ENCODE data around the gene PRKCH.

The PRKCH gene

GRCh38 chr14:61536661-61537562, 215.5 kb downstream of the PRKCH start:
- TF ChIP-seq, protein P1, sequence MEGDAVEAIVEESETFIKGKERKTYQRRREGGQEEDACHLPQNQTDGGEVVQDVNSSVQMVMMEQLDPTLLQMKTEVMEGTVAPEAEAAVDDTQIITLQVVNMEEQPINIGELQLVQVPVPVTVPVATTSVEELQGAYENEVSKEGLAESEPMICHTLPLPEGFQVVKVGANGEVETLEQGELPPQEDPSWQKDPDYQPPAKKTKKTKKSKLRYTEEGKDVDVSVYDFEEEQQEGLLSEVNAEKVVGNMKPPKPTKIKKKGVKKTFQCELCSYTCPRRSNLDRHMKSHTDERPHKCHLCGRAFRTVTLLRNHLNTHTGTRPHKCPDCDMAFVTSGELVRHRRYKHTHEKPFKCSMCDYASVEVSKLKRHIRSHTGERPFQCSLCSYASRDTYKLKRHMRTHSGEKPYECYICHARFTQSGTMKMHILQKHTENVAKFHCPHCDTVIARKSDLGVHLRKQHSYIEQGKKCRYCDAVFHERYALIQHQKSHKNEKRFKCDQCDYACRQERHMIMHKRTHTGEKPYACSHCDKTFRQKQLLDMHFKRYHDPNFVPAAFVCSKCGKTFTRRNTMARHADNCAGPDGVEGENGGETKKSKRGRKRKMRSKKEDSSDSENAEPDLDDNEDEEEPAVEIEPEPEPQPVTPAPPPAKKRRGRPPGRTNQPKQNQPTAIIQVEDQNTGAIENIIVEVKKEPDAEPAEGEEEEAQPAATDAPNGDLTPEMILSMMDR (IDR thresholded peaks at IDR 0.05; ENCODE audit: low read depth, low read length): no peak
- no peak for DNase-seq (ENCODE audit: extremely low read depth, low read depth)

DNA sequence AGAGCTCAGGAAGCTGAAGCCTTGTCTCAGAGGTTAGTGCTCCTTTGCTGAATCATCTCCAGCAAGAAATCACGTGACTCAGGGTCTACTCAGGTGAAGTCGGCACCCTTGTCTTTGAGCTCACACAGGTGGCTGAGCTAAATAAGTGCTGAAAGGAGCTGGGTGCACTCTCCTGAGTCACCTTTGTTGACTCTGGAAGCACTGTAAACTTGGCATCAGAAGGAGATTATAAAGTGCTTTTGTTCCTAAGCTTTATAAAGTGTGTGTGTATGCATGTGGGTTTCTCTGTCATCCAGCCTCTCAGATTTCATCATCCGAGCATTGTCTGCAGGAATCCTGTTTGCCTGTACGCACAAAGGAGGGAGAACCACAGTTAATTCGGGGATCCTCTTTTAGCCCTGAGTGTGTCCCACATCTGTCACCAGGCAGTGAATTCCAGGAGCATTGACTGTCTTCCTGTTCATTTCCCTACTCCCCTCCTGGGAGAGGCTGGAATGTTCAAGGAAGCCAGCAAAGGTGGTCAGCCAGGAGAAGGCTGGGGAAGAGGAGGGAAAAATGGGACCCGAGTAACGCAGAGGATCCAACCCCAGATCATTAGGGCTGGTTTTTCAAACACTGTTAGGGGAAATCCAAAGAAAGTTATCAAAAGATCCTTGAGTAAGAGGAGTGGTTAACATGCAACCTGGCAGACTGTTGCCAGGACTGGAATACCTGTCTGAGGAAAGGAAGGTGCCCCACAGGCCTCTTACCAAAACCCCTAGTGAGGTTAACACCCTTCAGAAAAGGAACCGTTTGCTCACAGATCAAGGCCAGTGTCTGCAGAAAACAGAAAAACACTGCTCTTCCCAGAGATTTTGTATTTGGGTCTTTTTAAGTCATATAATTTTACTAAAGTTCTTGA, 216.4 kb downstream of the PRKCH start:
- TF ChIP-seq, protein P1 (IDR thresholded peaks at IDR 0.05; ENCODE audit: low read depth, low read length): no peak
- DNase-seq (ENCODE audit: extremely low read depth, low read depth): no peak

GRCh38 chr14:61538464-61539022, 217.2 kb downstream of the PRKCH start:
- no peak for DNase-seq (ENCODE audit: extremely low read depth, low read depth)
- TF ChIP-seq, protein P1 (IDR thresholded peaks at IDR 0.05; ENCODE audit: low read depth, low read length): no peak

- TF ChIP-seq, protein P1 (IDR thresholded peaks at IDR 0.05; ENCODE audit: low read depth, low read length): no peak
- no peak for DNase-seq (ENCODE audit: extremely low read depth, low read depth)
Observed at GRCh38 chr14:61539631-61540030, 218.3 kb downstream of the PRKCH start.

DNA sequence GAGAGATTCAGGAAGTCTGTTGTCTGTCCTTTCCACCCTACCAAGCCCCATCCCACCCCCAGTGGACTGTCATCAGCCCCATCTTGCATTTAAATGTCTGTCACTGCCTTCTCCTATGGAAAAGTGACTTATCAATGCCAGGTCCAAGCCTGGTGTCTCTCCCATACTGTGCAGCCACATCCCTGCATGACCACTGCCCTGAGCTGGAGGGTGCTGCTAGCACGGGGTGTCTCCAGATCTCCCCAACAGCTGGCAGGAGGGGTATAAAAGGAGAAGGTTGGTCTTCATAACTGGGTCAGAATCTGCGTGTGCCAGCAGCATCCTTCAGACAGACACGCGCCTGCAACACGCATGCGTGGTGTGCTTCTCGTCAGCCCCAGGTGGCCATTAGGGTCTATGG, 219.6 kb downstream of the PRKCH start:
- no peak for DNase-seq (ENCODE audit: extremely low read depth, low read depth)
- TF ChIP-seq, protein P1 (IDR thresholded peaks at IDR 0.05; ENCODE audit: low read depth, low read length): no peak

GRCh38 chr14:61542848-61543790, 221.7 kb downstream of the PRKCH start:
- DNase-seq (ENCODE audit: extremely low read depth, low read depth): no peak
- TF ChIP-seq, protein P1 (IDR thresholded peaks at IDR 0.05; ENCODE audit: low read depth, low read length): no peak

All from AG09319 (cell line).